ENCODE data around the gene TOR1A. TPM values are rescaled to one million over a fixed set of nuclear protein-coding genes. Genes with fewer than 3 reads are reported as not detected.
A peak's percentile ranks its signal among the peaks of the same experiment; 100 is the strongest.
"Not testable (repeated sequence)": the region's sequence is repeated elsewhere in the genome, so short reads cannot be mapped to it uniquely, and the experiment has no call there.

TOR1A gene
- total RNA-seq, 1 donor from 2014 or later, result 26.3 TPM

DNA sequence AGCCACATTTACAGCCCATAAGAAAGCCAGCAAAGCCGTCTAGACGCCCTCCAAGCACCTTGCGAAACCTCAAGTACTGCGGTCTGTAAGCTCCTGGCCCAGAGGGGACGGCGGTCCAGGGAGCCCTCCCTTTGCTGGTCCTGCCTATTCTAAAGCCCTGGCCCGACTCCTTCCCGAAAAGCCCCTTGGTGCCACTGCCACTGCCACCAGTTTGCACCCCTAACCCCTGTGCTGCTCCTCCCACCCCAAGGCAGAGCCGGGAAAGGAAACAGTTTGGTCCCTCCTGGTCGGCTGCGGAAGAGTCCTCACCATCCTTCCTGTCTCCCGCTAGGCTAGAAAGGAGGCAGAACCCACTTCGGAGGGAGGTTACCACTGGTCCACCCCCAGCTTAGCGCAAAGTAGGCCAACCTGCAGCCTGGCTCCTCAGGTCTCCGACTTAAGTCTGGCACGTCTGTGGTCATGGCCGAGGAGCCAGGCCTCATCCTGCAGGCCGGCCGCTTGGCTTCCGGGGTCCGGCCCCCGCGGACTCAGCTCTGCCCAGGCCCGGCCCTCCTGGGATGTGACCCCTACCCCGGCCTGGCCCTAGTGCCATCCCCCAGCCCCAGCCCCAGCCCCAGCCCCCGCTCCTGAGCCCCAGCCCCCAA is 916 bp downstream of the TOR1A start:
- DNase-seq, result no peak

DNA sequence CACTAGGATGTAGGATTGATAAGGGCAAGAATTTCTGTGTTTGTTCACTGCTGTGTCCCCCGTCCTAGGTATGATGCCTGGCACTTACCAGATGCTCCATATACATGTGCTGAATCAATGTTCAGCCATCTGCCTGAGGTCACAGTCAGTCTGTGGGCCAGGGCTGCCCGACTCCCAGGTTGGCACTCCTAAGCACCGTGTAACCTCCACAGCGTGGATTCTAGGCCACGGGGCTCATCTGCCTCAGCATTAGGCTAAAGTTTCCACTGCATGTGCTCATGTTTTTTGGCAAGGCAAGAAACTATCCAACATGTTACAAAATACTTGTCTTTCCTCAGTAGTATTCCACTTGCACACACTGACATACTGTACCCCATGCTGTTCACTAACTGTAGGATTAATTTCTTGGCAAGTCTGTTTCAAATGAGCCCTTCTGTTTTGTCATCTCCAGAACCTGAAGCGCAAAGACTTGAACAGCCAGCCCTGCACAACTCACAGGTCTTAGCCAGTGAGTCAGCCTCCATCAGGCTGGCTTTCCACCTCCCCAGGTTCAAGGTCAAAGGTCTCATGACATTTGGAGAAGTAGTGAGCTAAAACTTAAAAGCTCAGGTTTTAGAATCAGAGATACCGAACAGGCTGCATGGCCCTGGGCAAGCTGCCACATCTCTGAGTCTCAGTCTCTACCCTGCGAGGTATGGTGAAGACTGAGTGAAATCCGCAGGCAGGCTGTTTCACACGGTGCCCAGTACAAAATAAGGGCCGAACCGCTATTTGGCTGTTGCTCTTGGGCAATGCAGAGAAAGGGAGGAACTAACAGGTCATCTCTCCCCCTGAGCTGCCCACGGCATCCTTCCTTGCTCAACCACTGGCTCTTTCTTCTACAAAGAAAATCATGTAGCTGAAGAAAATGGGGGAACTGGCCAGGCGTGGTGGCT is 7.2 kb downstream of the TOR1A start:
- no peak for DNase-seq

DNA sequence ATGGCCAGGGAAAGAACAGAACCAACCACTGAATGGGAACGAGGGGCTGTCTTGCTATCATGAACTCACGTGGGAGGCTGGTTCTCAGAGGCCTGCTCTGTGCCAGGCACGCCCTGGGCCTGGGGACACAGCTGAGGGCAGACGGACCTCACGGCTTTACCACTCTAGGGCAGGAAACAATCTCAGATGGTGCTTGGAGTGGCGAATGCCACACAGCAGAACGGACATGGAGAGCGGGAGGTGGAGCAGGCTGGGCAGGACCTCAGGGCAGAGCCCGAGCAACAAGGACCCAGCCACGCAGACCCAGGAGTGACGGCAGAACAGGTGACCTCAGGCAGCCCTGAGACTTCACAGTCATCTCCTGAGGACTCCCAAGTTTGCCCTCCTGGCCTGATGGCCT is 8.7 kb downstream of the TOR1A start:
- no peak for DNase-seq

DNA sequence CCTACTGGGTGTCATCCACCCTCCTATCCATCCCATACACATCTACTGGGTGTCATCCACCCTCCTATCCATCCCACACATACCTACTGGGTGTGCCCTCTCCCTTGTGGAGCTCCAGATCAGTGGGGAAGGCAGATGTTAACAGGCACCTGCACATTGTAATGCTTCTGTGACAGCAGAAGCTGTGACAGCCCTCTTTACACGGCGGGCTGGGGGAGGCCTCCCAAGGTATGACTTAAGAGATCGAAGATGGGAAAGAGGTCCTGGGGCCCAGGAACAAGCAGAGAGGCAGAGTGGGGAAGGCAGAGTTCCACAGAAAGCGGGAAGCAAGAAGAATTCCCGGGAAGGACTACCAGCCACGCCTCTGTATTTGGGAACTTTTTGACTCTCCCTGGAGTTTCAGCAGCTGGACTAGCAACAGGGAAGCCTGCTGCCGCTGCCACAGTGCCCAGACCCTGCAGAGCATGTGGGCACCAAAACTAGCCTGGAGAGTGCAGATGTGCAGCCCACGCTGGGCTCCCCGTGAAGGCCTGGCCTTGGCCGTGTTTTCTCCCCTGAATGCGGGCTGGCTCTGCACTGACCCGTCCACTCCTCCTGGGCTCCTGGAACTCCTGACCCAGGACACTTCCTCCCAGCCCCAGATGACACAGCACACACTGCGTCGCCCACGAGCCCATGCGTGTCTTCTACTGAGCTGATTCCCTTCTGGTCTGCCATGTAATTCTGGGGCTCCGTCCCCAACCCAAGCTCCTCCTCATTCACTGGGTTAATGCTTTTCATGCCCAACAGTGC is 9.3 kb downstream of the TOR1A start:
- no peak for DNase-seq

DNA sequence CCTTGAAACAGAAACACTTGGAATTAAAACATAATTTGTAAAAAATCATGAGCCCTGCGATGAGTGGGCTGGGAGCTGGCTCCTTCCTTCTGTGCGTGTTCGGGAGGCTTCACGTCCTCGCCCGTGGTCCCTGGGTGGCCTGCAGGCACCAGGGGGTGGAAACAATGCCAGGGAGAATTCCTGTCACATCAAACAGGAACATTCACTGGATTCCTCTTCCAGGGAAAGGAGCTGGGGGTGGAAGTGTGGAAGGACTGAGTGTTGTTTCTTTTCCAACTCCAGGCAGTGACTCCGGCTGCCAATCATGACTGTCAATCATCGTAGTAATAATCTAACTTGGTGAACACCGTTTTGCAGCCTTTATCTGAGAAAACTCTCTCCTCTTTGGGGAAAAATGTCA is 10.3 kb downstream of the TOR1A start:
- DNase-seq, result no peak

DNA sequence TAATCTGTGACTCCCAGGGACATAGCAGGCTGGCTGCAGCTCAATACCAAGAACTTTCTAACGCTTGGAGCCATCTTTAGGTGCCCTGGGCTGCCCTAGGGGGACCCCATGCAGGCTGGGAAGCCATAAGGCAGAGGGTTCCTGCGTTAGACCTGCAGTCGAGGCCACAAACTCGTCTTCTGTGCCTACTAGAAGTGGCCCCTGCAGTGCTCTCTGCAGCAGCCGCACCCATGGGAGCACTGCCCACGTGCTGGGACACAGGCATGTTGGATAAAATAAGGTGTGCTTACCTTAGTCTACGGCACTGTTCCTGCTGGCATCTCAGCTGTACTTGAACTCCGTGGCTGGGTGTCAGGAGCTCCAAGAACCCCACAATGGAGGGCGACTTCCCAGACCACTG is 11.6 kb downstream of the TOR1A start:
- no peak for DNase-seq

DNA sequence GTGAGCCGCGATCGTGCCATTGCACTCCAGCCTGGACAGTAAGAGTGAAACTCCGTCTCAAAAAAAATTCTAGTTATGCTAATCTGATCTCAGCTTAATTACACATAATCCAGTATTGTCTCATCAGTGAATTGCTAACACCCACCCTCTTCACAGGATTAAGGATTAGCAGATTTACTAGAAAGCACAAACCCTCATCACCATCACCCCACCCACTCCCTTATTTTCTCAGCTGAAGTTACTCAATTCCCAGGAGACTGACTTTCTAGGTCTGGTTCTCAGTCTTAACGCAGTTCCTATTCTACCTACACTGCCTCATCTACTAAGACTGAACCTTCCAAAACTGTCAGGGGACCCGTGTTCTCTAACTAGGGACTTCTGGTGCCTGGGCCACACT is 12.0 kb downstream of the TOR1A start:
- no peak for DNase-seq

DNA sequence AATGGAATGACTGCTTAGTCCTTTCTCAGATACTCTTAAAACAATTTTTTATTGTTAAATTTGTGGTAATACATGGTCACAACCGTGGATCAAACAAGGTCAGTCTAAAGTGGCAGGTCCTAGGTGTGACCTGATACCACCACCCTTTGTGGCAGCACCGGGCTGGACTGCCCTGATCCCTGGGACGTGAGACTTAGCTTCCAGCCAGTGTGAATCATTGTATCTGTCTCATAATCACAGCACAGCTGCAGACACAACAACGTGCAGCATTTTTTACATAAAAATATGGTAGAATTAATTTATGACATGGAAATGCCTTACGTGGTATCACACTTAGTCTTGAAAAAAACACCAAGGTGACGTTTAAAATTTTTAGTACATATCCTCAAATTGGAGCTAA is 13.1 kb downstream of the TOR1A start:
- DNase-seq, result no peak

DNA sequence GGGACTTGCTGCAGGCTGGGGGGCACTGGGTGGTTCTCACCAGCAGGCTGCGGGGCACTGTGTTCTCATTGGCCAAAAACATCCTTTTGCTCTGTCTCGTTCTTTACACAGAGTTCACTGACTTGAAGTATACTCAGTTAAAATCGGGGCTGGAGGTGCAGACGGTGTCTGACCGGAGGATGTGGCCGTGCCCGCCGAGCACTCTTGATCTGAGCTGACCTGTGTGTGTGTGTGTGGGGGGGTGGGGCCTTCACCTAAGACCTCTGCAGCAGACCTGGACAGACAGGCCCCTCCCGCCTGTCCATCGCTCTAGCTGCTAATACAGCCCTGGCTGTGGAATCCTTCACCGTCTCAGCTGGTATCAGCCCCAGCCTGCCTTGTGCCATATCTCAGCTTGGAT is 13.8 kb downstream of the TOR1A start:
- no peak for DNase-seq

DNA sequence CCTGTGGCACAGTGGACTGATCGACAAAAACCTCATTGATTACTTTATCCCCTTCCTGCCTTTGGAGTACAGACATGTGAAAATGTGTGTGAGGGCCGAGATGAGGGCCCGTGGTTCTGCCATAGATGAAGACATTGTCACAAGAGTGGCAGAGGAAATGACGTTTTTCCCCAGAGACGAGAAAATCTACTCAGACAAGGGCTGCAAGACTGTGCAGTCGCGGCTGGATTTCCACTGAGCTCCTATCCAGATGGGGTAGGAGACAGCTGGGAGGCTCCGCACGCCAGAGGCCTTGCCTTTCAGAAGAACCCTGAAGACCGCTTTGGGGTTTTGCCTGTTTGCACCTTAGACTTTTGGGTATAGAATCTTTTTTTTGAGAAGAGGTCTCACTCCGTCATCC is 14.6 kb downstream of the TOR1A start:
- DNase-seq, result no peak

DNA sequence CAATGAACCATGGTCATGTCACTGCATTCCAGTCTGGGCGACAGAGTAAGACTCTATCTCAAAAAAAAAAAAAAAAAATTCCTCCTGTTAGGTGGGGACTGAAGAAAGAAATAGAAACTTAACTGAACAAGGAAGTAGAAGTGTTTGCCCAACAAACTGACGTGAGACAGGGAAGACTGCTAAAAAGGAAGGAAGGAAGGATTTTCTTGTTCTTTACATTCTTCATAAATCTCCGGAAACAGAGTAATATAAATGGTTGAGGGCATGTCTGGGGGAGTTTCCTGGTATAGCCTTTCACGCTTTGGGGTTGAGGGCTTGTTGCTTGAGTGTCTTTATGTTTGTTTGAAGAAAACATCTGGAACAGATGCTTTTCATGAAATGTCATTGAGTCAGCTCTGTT is 17.9 kb downstream of the TOR1A start:
- DNase-seq, result no peak

DNA sequence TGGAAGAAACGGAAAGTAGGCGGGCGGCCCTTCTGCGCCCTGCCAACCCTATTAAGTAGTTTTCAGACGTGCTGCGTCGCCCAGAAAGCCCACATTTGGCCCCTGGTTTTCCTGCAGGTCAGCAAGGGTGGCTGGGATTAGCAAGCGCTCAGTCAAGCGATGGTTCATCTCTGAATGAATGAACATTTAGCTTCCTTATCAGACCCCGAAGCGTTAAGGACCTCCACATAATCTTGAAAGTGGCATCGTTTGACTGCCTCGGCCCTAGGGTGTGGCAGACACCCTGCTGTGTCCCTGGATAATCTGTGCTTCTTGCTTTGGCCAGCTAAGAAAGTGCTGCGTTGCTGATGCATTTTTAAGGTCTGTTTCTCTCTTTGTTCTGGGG is 20.3 kb downstream of the TOR1A start:
- DNase-seq, result no peak

DNA sequence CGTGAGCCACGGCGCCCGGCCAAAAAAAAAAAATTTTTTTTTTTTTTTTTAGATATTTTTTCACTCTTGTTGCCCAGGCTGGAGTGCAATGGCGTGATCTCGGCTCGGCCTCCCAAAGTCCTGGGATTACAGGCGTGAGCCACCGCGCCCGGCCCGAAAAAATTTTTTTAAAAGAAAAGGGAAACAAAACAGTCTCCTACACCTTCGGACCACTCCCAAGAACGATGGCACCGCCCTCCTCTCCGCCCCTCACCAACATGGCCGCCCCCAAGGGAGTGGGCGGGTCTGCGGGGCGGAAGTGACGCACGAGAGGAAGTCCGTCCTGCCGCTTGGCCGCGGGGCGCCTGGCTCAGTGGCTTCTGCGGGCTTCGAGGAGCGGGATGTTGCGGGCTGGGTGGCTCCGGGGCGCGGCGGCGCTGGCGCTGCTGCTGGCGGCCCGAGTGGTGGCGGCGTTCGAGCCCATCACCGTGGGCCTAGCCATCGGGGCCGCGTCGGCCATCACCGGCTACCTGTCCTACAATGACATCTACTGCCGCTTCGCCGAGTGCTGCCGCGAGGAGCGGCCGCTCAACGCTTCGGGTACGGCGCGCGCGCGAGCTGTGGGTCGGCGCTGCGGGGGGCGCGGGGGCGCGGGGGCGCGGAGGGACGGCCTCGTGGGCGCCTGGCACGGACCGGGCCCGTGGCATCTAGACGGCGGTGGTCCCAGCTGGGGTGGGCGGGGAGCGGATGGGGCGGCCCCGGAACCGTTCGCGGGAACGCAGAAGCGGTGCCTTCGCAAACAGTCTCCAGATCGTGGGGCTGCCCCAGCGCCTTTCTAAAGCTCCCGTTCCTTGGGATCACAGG is 20.9 kb downstream of the TOR1A start, which contains the start of gene TOR1B:
TSS of gene TOR1B (plus strand) at position 352 of the 843 bp plus-strand sequence. CDS start at position 381, 29 bp downstream.
- peak; percentile 98 for DNase-seq

DNA sequence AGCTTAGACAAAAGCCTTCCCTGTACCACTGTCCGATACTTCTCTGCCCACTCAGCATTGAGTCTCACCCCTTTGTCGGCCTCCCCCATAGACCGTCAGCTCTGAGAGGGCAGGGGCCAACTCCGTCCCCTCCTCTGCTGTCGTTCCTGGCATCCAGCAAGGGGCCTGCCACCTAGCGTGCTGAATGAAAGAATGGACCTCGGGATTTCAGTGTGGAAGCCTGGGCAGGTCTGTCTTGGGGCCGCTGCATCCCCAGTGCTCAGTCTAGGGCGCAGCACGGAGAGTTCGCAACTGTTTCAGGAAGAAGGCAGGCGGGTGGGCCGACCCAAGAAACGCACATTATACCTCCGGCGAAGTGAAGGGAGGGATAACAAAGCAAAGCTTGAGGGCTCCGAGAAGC is 22.4 kb downstream of the TOR1A start:
- no peak for DNase-seq

DNA sequence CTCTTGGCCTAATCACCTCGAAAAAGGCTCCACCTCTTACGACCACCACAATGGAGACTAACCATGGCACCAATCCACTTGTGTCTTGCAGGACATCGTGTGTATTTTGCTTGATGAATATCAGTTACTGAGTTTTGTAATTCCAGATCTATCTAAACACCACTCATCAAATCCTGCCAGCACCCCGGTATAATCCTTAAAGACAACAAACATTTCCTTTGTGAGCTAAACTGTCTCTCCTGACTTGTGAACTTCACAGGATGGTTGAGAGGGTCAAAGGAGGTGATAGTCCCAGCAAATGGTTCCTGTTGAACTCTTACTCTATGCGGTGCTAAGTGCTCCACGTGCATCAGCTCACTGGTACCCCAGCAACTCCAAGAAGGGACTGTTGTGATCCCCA is 25.0 kb downstream of the TOR1A start:
- no peak for DNase-seq

DNA sequence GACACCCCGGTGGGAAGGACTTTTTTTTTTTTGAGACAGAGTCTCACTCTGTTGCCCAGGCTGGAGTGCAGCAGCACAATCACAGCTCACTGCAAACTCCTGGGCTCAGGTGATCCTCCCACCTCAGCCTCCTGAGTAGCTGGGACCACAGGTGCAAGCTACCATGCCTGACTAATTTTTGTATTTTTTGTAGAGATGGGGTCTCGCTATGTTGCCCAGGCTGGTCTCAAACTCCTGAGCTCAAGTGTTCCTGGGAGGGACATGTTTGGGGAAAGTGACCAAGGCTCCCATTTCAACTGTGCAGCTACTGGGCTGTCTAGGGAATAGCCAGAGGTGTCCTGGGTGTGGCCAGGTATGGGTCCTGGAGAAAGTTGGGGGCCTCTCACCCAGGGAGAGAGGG is 27.9 kb downstream of the TOR1A start:
- DNase-seq, result not testable (repeated sequence)

DNA sequence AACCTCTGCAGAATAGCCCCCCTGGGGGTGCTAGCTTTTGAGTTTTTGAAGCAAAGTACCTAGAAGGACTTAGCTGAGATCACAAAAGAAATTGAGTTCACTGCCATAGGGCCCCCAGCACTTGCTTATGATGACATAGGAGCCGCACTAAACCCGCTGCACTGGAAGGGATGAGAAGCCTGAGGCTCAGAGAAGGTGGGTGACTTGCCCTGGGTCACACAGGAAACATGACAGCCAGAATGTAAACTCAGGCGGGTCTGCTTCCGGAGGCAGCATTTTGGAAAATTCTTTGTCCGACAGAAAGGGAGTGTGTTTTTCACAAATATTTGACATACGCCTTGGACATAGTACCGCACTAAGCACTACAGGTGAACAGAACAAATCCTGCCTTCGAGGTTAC is 29.4 kb downstream of the TOR1A start:
- no peak for DNase-seq

DNA sequence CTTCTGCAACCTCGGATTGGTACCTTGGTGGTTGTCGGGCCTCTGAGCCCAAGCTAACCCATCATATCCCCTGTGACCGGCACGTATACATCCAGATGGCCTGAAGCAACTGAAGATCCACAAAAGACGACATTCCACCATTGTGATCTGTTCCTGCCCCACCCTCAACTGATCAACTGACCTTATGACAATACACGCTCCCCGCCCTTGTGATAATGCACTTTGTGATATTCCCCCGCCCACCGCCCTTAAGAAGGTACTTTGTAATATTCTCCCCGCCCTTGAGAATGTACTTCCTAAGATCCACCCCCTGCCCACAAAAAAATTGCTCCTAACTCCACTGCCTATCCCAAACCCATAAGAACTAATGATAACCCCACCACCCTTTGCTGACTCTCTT is 37.5 kb downstream of the TOR1A start:
- no peak for DNase-seq

DNA sequence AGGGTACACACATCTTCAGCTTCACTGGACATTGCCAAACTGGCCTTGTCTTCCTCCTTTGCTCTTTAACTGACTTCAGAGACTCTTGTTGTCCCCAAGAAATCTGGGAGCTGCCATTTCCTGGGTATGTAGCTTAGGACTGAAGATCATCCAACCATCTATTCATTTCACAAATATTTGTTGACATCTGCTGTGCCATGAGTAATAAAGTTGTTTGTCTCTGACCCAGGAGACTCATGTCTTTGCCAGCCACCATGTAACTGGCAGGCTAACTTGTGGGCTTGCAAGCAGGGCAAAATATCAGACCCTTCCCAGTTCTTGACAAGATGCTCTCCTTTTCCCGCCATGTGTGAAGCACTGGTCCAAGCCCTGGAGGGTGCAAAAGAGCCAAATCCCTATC is 38.1 kb downstream of the TOR1A start:
- DNase-seq, result no peak

DNA sequence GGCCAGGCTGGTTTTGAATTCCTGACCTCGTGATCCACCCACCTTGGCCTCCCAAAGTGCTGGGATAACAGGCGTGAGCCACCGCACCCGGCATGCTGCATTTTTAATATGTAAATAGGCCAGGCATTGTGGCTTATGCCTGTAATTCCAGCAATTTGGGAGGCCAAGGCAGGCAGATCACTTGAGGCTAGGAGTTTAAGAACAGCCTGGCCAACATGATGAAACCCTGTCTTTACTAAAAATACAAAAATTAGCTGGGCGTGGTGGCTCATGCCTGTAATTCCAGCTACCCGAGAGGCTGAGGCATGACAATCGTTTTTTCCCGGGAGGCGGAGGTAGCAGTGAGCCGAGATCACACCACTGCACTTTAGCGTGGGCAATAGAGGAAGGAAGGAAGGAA is 39.0 kb downstream of the TOR1A start:
- not testable (repeated sequence) for DNase-seq

DNA sequence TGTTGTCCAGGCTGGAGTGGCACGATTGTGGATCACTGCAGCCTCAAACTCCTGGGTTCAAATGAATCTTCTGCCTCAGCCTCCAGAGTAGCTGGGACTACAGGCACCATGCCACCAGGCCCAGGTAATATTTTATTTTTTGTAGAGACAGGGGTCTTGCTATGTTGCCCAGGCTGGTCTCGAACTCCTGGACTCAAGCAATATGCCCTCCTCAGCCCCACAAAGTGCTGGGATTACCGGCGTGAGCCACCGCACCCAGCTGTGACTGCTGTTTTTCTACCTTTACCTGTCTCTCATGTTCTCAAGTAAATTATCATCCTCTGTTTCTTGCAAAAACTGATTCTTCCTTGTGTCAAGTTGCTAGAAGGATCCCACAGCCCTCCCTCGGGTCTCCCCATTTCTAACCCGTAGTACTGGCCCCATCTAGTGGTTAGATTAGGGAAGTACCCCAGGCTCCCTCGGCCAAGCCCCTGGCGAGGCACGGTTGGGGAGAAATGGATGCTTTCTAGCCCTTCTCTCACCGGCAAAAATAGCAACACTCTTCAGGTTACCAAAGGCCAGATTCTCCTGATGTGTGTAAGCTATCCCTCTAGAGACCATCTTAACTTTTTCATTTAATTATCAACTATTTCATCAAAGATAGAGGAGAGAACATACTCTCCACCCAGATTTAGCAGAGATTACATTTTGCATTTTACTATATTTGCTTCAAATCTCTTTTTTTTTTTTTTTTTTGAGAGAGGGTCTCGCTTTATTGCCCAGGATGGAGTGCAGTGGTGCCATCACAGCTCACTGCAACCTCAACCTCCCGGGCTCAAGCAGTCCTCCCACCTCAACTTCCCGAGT is 40.2 kb downstream of the TOR1A start:
- peak; percentile 88 for DNase-seq

Data from tongue (tissue), 2 donors.